B cell (primary cell): ENCODE results near the gene HPCAL4. TPM values are rescaled to one million over a fixed set of nuclear protein-coding genes. Genes with fewer than 3 reads are reported as not detected.

Experiments
- ATAC-seq: fragments of 200-7000 bp; cut with Tn5 transposase; one replicate; pipeline ENCODE4 v1.10.0; 2021; ENCODE audit warnings: low read depth, mild to moderate bottlenecking, moderate number of reproducible peaks, moderate library complexity
- CTCF ChIA-PET: fragments of 350-600 bp; sonication (Branson Sonifier 250); formaldehyde crosslinking; loops from one replicate; lab custom pipeline; 2021; ENCODE audit warnings: antibody characterized with exemption, inconsistent platforms; lab: Charles Lee
- POLR2A ChIA-PET: fragments of 350-600 bp; sonication (Branson Sonifier 250); formaldehyde crosslinking; loops from one replicate; lab custom pipeline; 2021; ENCODE audit warnings: antibody characterized with exemption; lab: Charles Lee
- DNase-seq: peaks from one replicate; pipeline ENCODE4 v3.0.0; 2013
- H2AFZ ChIP-seq: 2 replicates; pipeline ENCODE4 v1.6.1; 2012; ENCODE audit warnings: mild to moderate bottlenecking, low read depth, low read length; ENCODE audit not compliant: insufficient read depth, poor library complexity, severe bottlenecking
- H3K27ac ChIP-seq, 2 donors: 1 replicate in 1 of 2; 2 replicates in 1 of 2; pipeline ENCODE4 v1.5.1; 2012 to 2013; ENCODE audit warnings: low read length in 2 of 2, mild to moderate bottlenecking in 2 of 2, moderate library complexity in 1 of 2
- H3K27me3 ChIP-seq, 4 experiments: fragments of 200-600 bp in 1 of 4; sonication (generic) in 1 of 4; replicated peaks in 1 of 4; 1 replicate in 2 of 4; 2 replicates in 2 of 4; pipeline versions ENCODE4 v1.6.1 to v1.7.0; 2013 to 2016; ENCODE audit warnings: low read length in 3 of 4, mild to moderate bottlenecking in 2 of 4, mixed read lengths in 1 of 4, moderate library complexity in 1 of 4; ENCODE audit not compliant: insufficient read depth in 4 of 4, control insufficient read depth in 3 of 4; ENCODE audit errors: control extremely low read depth in 1 of 4
- H3K36me3 ChIP-seq, 2 experiments: replicated peaks in 1 of 2; 1 replicate in 1 of 2; 2 replicates in 1 of 2; pipeline versions ENCODE4 v1.6.1 to v1.7.1; 2013; ENCODE audit warnings: low read length in 1 of 2; ENCODE audit not compliant: insufficient read depth in 2 of 2, control insufficient read depth in 1 of 2; ENCODE audit errors: control extremely low read depth in 1 of 2, extremely low read depth in 1 of 2
- H3K4me1 ChIP-seq, 2 donors: fragments of 200-600 bp in 1 of 2; sonication (generic) in 1 of 2; 1 replicate in 1 of 2; 2 replicates in 1 of 2; pipeline versions ENCODE4 v1.5.1 to v1.6.1; 2013 to 2017; ENCODE audit warnings: low read length in 2 of 2; ENCODE audit not compliant: control insufficient read depth in 2 of 2, insufficient read depth in 2 of 2
- H3K4me2 ChIP-seq: replicated peaks from 2 replicates; pipeline ENCODE3; 2012; ENCODE audit warnings: mild to moderate bottlenecking, low read depth, low read length; ENCODE audit not compliant: poor library complexity, severe bottlenecking
- H3K4me3 ChIP-seq, 5 experiments: fragments of 200-600 bp in 1 of 5; sonication (generic) in 1 of 5; 1 replicate in 3 of 5; 2 replicates in 2 of 5; pipeline versions ENCODE4 v1.5.1 to v1.7.0; 2011 to 2016; ENCODE audit warnings: low read length in 4 of 5, mild to moderate bottlenecking in 4 of 5, low read depth in 2 of 5, control low read depth in 1 of 5, moderate library complexity in 1 of 5; ENCODE audit not compliant: insufficient read depth in 1 of 5; ENCODE audit errors: control extremely low read depth in 1 of 5, extremely low read depth in 1 of 5
- H3K79me2 ChIP-seq: fragments of 200-600 bp; sonication (generic); one replicate; pipeline ENCODE4 v1.6.0; 2016; ENCODE audit warnings: low read length; ENCODE audit not compliant: control insufficient read depth, insufficient read depth
- H3K9ac ChIP-seq: fragments of 200-600 bp; sonication (generic); 2 replicates; pipeline ENCODE4 v1.6.1; 2017; ENCODE audit warnings: mild to moderate bottlenecking, low read length, moderate library complexity
- H3K9me3 ChIP-seq, 3 donors: one replicate each; pipeline versions ENCODE4 v1.6.1 to v1.7.1; 2013; ENCODE audit warnings: low read length in 2 of 3; ENCODE audit not compliant: control insufficient read depth in 2 of 3, insufficient read depth in 1 of 3; ENCODE audit errors: control extremely low read depth in 1 of 3
- H4K20me1 ChIP-seq: 2 replicates; pipeline ENCODE4 v1.6.0; 2012; ENCODE audit warnings: mild to moderate bottlenecking, low read length; ENCODE audit not compliant: insufficient read depth, control insufficient read depth, poor library complexity, severe bottlenecking
- H3K27ac Mint-ChIP-seq: one replicate; pipeline ENCODE4 v1.8.0; 2021; ENCODE audit warnings: mixed read lengths
- H3K27me3 Mint-ChIP-seq: one replicate; pipeline ENCODE4 v1.8.0; 2021; ENCODE audit warnings: mixed read lengths
- H3K4me1 Mint-ChIP-seq: one replicate; pipeline ENCODE4 v1.8.0; 2021; ENCODE audit warnings: mixed read lengths
- H3K4me3 Mint-ChIP-seq: one replicate; pipeline ENCODE4 v1.8.0; 2021; ENCODE audit warnings: mixed read lengths
- H3K9me3 Mint-ChIP-seq: one replicate; pipeline ENCODE4 v1.8.0; 2022; ENCODE audit warnings: mixed read lengths; ENCODE audit not compliant: insufficient read depth
- EZH2 ChIP-seq: IDR thresholded peaks from 2 replicates; pipeline ENCODE4 v1.6.1; 2012; ENCODE audit warnings: borderline replicate concordance, low read depth, mild to moderate bottlenecking, moderate library complexity, low read length; ENCODE audit not compliant: insufficient read depth, poor library complexity, severe bottlenecking
- WGBS: methylation state at CpG from one replicate; pipeline ENCODE4 v1.1.5; 2013; ENCODE audit warnings: missing lambda C conversion rate; ENCODE audit not compliant: insufficient coverage; 5-methylcytosine and 5-hydroxymethylcytosine counted together
- intact Hi-C: fragments of 100-400 bp; cut with micrococcal nuclease; formaldehyde crosslinking; loops from one replicate; pipeline ENCODE4 v1.10.0; 2022
- polyA plus RNA-seq: library from polyadenylated mRNA; depleted of rRNA; stranded (reverse); fragments of >200 nt; gene quantifications from 2 replicates; pipeline ENCODE4 v1.2.3, GENCODE V29; 2012
- total RNA-seq, 2 donors: library from RNA; stranded (reverse); fragments of 120-200 nt in 1 of 2; gene quantifications; 1 replicate in 1 of 2; 2 replicates in 1 of 2; pipeline versions ENCODE4 v1.2.3 to v1.2.4, GENCODE V29; 2013 to 2022
- TF ChIP-seq, protein P1 (sequence below): fragments of 200-600 bp; IDR thresholded peaks from one replicate; pipeline ENCODE4 v1.8.0; 2022; ENCODE audit warnings: antibody characterized with exemption, mild to moderate bottlenecking

Gene HPCAL4
- total and polyA plus RNA-seq, 2 donors (not counting 1 experiment from before 2014, with no cell fraction given), result not detected

DNA sequence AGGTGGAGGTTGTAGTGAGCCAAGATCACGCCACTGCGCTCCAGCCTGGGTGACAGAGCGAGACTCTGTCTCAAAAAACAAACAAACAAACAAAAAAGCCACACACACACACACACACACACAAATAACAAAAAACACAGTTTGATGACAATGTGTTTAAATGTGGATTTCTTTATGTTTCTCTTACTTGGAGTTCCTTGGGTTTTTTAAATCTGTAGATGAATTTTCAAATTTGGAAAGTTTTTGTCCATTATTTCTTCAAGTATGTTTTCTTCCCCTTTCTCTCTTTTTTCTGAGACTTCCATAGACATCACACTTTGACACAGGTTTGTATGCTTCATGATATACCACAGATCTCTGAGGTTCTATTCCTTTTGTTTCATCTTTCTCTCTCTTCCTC is 35.4 kb upstream of the HPCAL4 start:
- H3K4me3 Mint-ChIP-seq, result no peak overlapping the region
- H3K79me2 ChIP-seq, result no peaks in the 10 kb centered on the region
- H3K27ac Mint-ChIP-seq, result no peak overlapping the region
- H3K9ac ChIP-seq, result no peak overlapping the region
- no peak overlapping the region for H2AFZ ChIP-seq
- no peaks in the 10 kb centered on the region for H3K9me3 Mint-ChIP-seq
- ATAC-seq (no peak), DNase-seq (no peak)
- intact Hi-C loops, result loop anchor here (10.0 kb wide), 1 partner anchor 68 kb away; no protein-coding TSS in a partner anchor
- peaks cover 48% of the 10 kb centered on the region for H3K27me3 Mint-ChIP-seq
- no peak overlapping the region for H3K27ac ChIP-seq
- H3K9me3 ChIP-seq, result no peaks in the 10 kb centered on the region
- H3K36me3 ChIP-seq, result no peaks in the 10 kb centered on the region
- H3K4me2 ChIP-seq, result no peak overlapping the region
- TF ChIP-seq EZH2, result no peak
- TF ChIP-seq, protein P1, sequence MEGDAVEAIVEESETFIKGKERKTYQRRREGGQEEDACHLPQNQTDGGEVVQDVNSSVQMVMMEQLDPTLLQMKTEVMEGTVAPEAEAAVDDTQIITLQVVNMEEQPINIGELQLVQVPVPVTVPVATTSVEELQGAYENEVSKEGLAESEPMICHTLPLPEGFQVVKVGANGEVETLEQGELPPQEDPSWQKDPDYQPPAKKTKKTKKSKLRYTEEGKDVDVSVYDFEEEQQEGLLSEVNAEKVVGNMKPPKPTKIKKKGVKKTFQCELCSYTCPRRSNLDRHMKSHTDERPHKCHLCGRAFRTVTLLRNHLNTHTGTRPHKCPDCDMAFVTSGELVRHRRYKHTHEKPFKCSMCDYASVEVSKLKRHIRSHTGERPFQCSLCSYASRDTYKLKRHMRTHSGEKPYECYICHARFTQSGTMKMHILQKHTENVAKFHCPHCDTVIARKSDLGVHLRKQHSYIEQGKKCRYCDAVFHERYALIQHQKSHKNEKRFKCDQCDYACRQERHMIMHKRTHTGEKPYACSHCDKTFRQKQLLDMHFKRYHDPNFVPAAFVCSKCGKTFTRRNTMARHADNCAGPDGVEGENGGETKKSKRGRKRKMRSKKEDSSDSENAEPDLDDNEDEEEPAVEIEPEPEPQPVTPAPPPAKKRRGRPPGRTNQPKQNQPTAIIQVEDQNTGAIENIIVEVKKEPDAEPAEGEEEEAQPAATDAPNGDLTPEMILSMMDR, result no peak
- peaks cover 0 to 30% (median 9%) of the 10 kb centered on the region in 4 experiments for H3K27me3 ChIP-seq
- H4K20me1 ChIP-seq, result no peaks in the 10 kb centered on the region
- CTCF ChIA-PET, result interaction anchor here (2.8 kb wide), 1 partner anchor 121 kb away, joined by 8 read pairs; no protein-coding TSS in a partner anchor
- H3K4me1 ChIP-seq, result peaks cover 0 to 5% of the 10 kb centered on the region in 2 donors
- H3K4me3 ChIP-seq, result no peak overlapping the region
- WGBS, result no CpG with 5 or more reads among the region's 3 CpGs
- POLR2A ChIA-PET, result interaction anchor here (0.7 kb wide), 1 partner anchor 10 kb away, joined by 6 read pairs; no protein-coding TSS in a partner anchor
- peaks cover 11% of the 10 kb centered on the region for H3K4me1 Mint-ChIP-seq

DNA sequence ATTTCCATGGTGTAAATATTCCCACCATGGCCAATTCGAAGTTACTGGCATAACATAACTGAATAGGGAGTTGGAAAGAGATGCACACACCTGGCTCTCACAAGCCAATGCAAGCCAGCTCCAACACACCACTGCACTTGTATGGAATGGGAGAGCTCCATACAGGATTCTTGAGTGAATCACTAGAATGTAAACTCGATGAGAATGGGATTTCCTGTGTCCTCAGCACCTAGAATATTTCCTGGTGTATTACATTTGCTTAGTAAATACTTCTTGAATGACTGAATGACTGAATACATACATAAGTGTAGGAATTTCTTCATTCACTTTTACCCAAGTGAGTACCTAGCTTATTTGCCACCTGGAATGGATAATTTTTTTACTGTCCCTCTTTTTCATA is 31.3 kb upstream of the HPCAL4 start:
- H3K9me3 Mint-ChIP-seq, result no peaks in the 10 kb centered on the region

More for the DNA sequence above, 31.3 kb upstream of the HPCAL4 start:
- WGBS, result no CpG with 5 or more reads among the region's 2 CpGs
- ChIA-PET CTCF (interaction anchor here (1.2 kb wide), 1 partner anchor 116 kb away, joined by 4 read pairs; no protein-coding TSS in a partner anchor), POLR2A (no interaction called here)
- no peak for ATAC-seq
- H2AFZ ChIP-seq, result no peak overlapping the region
- Mint-ChIP-seq H3K4me3 (no peak overlapping the region), H3K27me3 (peaks cover 33% of the 10 kb centered on the region), H3K4me1 (peaks cover 3% of the 10 kb centered on the region), H3K27ac (no peak overlapping the region)
- H3K4me2 ChIP-seq, result no peak overlapping the region
- H3K36me3 ChIP-seq, result no peaks in the 10 kb centered on the region
- H3K27me3 ChIP-seq, result peaks cover 0 to 12% (median 7%) of the 10 kb centered on the region in 4 experiments
- no peak for DNase-seq
- no peak overlapping the region for H3K27ac ChIP-seq
- no peaks in the 10 kb centered on the region for H4K20me1 ChIP-seq
- intact Hi-C loops, result loop anchor here (10.0 kb wide), 1 partner anchor 72 kb away; no protein-coding TSS in a partner anchor
- no peak overlapping the region for H3K9ac ChIP-seq
- H3K4me3 ChIP-seq, result no peak overlapping the region
- no peaks in the 10 kb centered on the region for H3K79me2 ChIP-seq
- peaks cover 0 to 1% of the 10 kb centered on the region in 2 donors for H3K4me1 ChIP-seq
- TF ChIP-seq EZH2, result no peak
- TF ChIP-seq, protein P1, result no peak
- no peaks in the 10 kb centered on the region for H3K9me3 ChIP-seq
